ENCODE results near the gene ZBTB20.

Gene ZBTB20

DNA sequence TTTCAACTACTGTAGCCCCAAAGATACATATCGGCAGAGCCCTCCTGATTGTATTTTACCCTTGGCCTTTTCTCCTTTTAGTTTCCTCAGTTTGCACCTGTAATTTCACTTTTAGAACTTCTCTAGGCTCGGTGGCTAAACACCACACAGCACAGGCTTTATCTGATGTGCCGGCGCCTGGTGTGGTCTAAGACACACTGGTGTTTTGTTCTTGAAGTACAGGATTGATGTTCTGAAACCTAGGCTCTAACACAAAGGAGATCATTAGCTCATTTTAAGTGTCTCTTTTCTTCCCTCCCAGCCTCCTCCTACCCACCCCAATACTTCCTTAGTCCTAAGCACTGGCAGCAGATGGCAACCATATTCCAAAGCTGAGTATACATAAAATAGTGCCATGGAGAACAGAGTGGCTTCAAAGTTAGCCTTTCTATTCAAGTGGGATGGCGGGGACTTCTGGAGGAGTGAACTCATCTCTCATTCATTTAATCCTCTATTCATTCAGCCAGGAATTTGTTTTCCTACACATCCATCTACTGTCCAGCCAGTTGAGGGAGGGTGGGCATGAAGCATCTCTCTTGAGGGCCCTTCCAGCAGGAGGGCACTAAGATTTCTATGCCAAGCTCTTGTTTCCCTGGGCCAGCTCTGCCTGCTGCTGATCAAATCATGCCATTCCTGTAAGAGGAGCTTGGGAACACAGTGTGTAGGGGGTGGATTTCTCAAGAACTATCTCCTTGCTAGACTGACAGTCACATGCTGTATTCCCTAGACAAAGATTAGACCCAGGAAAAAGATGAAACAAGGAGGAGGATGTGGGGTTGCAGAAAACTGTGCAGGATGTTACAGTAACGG is 782.1 kb downstream of the ZBTB20 start:
- in situ Hi-C loops (cut with MboI; ENCODE audit: low pct_unique_long_range_greater_than_20kb, low sequenced_read_pairs), result no loop called here

GRCh38 chr3:114363554-114364202 is 783.4 kb downstream of the ZBTB20 start:
- in situ Hi-C loops (cut with MboI; ENCODE audit: low pct_unique_long_range_greater_than_20kb, low sequenced_read_pairs), result no loop called here
- no peak for DNase-seq

More for the DNA sequence above, 782.1 kb downstream of the ZBTB20 start:
- DNase-seq, result no peak

DNA sequence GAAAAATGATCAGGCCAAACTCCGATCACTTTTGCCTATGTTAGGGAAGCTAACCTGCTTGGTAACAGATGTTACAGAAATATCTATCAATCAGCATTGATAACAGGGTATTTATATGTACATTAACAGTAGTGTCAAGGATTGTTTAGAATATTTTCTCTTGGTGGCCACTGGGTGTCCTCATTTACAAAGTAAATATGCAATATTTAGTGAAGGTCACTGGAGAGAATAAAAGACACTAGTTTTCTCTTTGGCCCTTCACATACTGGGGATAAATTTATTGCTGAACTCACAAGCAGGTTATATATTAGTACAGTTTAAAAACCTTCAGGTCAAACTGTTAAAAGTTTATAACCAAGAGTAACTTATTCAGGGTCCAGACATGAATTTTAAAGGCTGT is 784.3 kb downstream of the ZBTB20 start:
- in situ Hi-C loops (cut with MboI; ENCODE audit: low pct_unique_long_range_greater_than_20kb, low sequenced_read_pairs), result no loop called here
- no peak for DNase-seq

DNA sequence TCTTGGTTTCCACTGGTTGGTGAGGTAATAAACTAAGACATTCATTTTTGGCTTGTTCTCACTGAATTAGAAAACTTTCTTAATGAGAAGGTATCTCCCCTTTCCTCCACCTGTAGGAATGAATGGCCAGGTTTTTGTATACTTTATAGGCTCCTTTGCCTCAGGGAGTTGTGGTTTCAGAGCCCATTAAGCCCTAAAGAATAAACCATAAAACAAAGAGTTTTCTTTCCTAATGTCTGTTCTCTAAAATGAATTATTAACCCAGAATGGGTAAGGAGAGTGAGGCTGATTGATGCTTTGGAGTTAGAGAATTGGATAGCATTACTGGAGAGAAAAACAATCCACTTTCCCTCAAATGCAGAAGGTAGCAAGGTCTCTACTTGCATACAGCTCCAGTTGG is 785.7 kb downstream of the ZBTB20 start:
- no peak for DNase-seq
- in situ Hi-C loops (cut with MboI; ENCODE audit: low pct_unique_long_range_greater_than_20kb, low sequenced_read_pairs), result no loop called here

GRCh38 chr3:114356525-114356924 is 790.6 kb downstream of the ZBTB20 start:
- DNase-seq, result no peak
- in situ Hi-C loops (cut with MboI; ENCODE audit: low pct_unique_long_range_greater_than_20kb, low sequenced_read_pairs), result no loop called here

GRCh38 chr3:114356066-114356465 is 791.0 kb downstream of the ZBTB20 start:
- in situ Hi-C loops (cut with MboI; ENCODE audit: low pct_unique_long_range_greater_than_20kb, low sequenced_read_pairs), result no loop called here
- DNase-seq, result no peak

DNA sequence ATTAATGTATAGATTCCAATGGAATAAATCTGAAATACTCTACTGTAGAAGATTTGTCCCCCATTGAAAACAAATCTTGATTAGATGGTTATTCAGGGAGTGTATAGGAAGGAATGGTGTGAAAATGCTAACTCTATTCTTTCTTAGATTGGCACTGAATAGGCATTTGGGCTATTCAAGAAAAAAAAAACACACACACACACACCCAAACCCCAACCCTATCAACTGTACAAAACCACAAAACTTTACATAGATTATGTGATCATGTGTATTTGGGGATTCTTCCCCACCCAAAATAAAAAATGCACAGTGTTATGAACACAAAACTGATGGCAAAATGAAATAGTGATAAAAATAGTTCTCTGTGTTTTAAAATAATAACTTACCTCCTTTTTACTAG is 791.4 kb downstream of the ZBTB20 start:
- in situ Hi-C loops (cut with MboI; ENCODE audit: low pct_unique_long_range_greater_than_20kb, low sequenced_read_pairs), result no loop called here
- no peak for DNase-seq

- in situ Hi-C loops (cut with MboI; ENCODE audit: low pct_unique_long_range_greater_than_20kb, low sequenced_read_pairs), result no loop called here
- DNase-seq, result no peak
Measured at GRCh38 chr3:114351822-114352145, 795.3 kb downstream of the ZBTB20 start.

DNA sequence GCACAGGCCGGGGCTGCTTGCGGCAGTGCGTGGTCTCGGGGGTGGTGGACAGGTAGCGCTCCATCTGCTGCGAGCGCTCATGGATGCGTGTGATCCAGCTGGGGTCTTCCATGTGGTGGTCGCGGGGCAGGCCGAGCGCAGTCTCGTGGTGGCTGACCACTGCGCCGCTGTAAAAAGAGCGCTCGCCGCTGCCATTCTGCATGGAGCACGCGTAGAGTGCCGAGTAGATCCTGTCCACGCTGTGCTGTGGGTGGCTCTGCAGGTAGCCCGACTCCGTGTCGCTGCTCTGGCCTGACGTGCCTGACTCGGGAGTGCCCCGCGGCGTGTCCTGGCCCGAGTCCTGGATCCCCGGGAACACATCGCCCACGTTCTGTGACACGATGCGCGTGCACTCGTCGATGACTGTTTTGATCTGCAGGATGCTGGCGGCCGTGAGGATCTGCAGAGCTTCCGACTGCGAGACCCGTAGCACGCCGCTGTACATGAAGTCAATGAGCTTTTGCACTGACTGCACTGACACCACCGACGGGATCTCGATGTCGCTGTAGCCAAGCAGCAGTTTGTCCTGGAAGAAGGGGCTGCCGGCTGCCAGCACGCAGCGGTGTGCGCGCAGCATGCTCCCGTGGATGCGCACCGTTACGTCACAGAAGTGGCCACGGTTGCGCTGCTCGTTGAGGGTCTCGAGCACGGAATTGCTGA is 795.8 kb downstream of the ZBTB20 start:
- in situ Hi-C loops (cut with MboI; ENCODE audit: low pct_unique_long_range_greater_than_20kb, low sequenced_read_pairs), result no loop called here
- no peak for DNase-seq

DNA sequence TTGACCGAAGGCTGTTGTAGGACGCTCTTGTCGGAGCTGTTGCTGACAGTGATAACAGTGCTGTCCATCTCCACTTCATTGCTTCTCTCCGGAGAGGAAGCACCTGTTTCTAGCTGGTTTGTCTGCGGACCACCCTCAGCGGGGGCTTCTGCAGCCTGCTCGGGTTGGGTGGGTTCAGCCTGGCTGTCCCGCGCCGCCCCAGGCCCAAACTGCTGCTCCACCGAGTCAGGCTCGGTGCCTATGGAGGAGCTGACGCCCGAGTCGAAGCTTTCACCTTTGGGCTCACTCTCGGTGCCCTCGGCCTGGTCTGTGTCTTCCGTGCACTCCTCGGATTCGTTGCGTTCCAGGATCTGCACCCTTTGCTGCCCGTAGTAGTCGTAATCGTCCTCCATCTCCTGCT is 796.4 kb downstream of the ZBTB20 start:
- DNase-seq, result no peak
- in situ Hi-C loops (cut with MboI; ENCODE audit: low pct_unique_long_range_greater_than_20kb, low sequenced_read_pairs), result no loop called here

- in situ Hi-C loops (cut with MboI; ENCODE audit: low pct_unique_long_range_greater_than_20kb, low sequenced_read_pairs), result no loop called here
Measured at GRCh38 chr3:114350271-114350670, 796.8 kb downstream of the ZBTB20 start.

GRCh38 chr3:114344492-114344891 is 802.6 kb downstream of the ZBTB20 start:
- in situ Hi-C loops (cut with MboI; ENCODE audit: low pct_unique_long_range_greater_than_20kb, low sequenced_read_pairs), result no loop called here
- no peak for DNase-seq

More at GRCh38 chr3:114350271-114350670, 796.8 kb downstream of the ZBTB20 start:
- no peak for DNase-seq

- in situ Hi-C loops (cut with MboI; ENCODE audit: low pct_unique_long_range_greater_than_20kb, low sequenced_read_pairs), result no loop called here
- no peak for DNase-seq
Measured at GRCh38 chr3:114338651-114339357, 808.3 kb downstream of the ZBTB20 start.

DNA sequence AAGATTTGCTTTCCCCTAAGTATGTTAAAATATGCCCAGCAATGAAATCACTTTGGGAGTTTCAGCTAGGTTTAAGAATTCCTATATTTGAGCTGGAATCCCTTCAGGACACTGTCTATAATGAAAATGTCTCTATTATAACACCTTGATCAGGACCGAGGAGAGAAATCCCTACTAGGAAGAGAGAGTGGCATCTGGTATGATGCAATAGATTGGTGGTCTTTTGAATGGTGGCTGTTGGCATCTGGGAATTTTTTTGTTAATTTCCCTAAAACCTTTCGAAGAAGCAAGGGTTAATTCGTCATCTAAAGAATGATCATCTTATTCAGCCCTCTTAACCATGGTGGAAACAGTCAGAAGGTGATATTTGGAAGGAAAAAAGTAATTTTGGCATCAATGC is 810.2 kb downstream of the ZBTB20 start:
- in situ Hi-C loops (cut with MboI; ENCODE audit: low pct_unique_long_range_greater_than_20kb, low sequenced_read_pairs), result no loop called here

DNA sequence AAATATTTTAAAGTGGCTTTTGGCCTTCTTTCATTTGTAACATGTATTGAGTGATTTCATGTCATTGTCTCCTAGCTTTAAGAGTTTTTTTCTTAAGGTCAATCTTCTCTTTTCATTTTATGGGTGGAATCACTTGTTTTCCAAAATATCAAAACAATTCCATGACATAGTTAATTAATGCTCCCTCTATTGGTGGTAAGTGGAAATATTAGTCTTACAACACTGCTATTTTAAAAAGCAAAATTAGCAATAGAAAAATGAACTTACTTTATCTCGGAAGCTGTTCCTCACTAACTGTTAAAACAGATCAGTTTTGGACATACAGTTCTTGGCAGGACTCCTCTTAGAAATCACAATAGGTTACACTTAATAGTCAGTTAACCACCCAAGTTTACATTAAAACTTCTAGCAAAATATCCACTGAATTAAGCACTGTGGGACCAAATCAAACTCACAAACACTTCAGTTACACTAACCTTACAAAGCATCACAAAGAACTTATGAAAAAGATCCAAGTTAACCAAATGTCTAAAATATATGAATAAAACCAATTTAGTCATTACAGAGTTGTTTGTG is 810.9 kb downstream of the ZBTB20 start:
- peak; percentile 1 for DNase-seq
- in situ Hi-C loops (cut with MboI; ENCODE audit: low pct_unique_long_range_greater_than_20kb, low sequenced_read_pairs), result no loop called here

More for the DNA sequence above, 810.2 kb downstream of the ZBTB20 start:
- DNase-seq, result no peak

- DNase-seq, result no peak
- in situ Hi-C loops (cut with MboI; ENCODE audit: low pct_unique_long_range_greater_than_20kb, low sequenced_read_pairs), result no loop called here
Measured at GRCh38 chr3:114333923-114334240, 813.2 kb downstream of the ZBTB20 start.

GRCh38 chr3:114333180-114333922 is 813.7 kb downstream of the ZBTB20 start:
- in situ Hi-C loops (cut with MboI; ENCODE audit: low pct_unique_long_range_greater_than_20kb, low sequenced_read_pairs), result no loop called here

GRCh38 chr3:114332342-114333179 is 814.5 kb downstream of the ZBTB20 start:
- DNase-seq, result no peak
- in situ Hi-C loops (cut with MboI; ENCODE audit: low pct_unique_long_range_greater_than_20kb, low sequenced_read_pairs), result no loop called here

More at GRCh38 chr3:114333180-114333922, 813.7 kb downstream of the ZBTB20 start:
- DNase-seq, result no peak
